ENCODE results near the gene OCIAD1. TPM values are rescaled to one million over a fixed set of nuclear protein-coding genes. Genes with fewer than 3 reads are reported as not detected.

The OCIAD1 gene
- total and polyA plus RNA-seq, 10 of the 15 experiments (the other 5 are each of a cell fraction or from before 2014, with no cell fraction given): 89.1 to 196 (median 136) TPM

- TF ChIP-seq E2F8 (IDR thresholded peaks at IDR 0.05; ENCODE audit: low read depth, partially characterized antibody) (no peak), CREM (IDR thresholded peaks at IDR 0.05; ENCODE audit: low read depth) (no peak), TBL1XR1 (IDR thresholded peaks at IDR 0.05; ENCODE audit: low read depth, low read length) (no peak)
Observed at GRCh38 chr4:48790561-48790960, 40.3 kb upstream of the OCIAD1 start (continued).

- Histone ChIP-seq H3K36me3 (ENCODE audit: control insufficient read depth in 2 of 2, insufficient read depth in 2 of 2, low read length in 1 of 2) (no peaks in the 10 kb centered on the region), H2AFZ (ENCODE audit: control insufficient read depth, low read depth, low read length) (no peak overlapping the region), H3K9ac (ENCODE audit: control insufficient read depth, insufficient read depth, low read length) (no peak overlapping the region), H3K79me2 (ENCODE audit: control insufficient read depth, insufficient read depth, low read length) (no peaks in the 10 kb centered on the region), H3K27ac (ENCODE audit: control insufficient read depth, insufficient read depth) (no peak overlapping the region), H3K9me3 (replicated peaks; ENCODE audit: control insufficient read depth, insufficient read depth, low read length) (no peaks in the 10 kb centered on the region), H4K20me1 (ENCODE audit: control insufficient read depth, insufficient read depth) (no peaks in the 10 kb centered on the region), H3K4me3 (no peak overlapping the region), H3K4me2 (ENCODE audit: control insufficient read depth, insufficient read depth) (no peak overlapping the region), H3K27me3 (replicated peaks in 1 of 2; ENCODE audit: control insufficient read depth in 2 of 2, insufficient read depth in 2 of 2, low read length in 1 of 2) (no peaks in the 10 kb centered on the region), H3K4me1 (ENCODE audit: control insufficient read depth, insufficient read depth, low read length) (peaks cover 21% of the 10 kb centered on the region)
- no peak for ATAC-seq
- intact Hi-C loops (cut with micrococcal nuclease; ENCODE audit: unreplicated experiment) (no loop called here), in situ Hi-C loops (cut with MboI) (no loop called here)
- no peak for FAIRE-seq
- ChIA-PET SMC1A (ENCODE audit: uncharacterized antibody, unreplicated experiment) (no interaction called here), CTCF (interaction anchor here (1.6 to 1.7 kb wide), 2 partner anchors 11 to 13 kb away, joined by 3 to 4 read pairs; no protein-coding TSS in a partner anchor), RAD21 (ENCODE audit: unreplicated experiment) (no interaction called here), POLR2A (interaction anchor here (2.1 kb wide), 1 partner anchor 11 kb away, joined by 7 read pairs; the partner anchor contains the start of gene FRYL)
- DNase-seq (ENCODE audit: low read depth, low spot score): no peak
- no TSS peak for BruUV-seq (replicated peaks)
- no peak for TF ChIP-seq NR2C2 (IDR thresholded peaks at IDR 0.05; ENCODE audit: borderline replicate concordance, control insufficient read depth, insufficient read length, low read depth)
- no peak for TF ChIP-seq NKRF (conservative IDR thresholded peaks at IDR 0.05)
- no peak for TF ChIP-seq USF2 (IDR thresholded peaks at IDR 0.05; ENCODE audit: borderline replicate concordance, low read depth, low read length)
- TF ChIP-seq JUNB (IDR thresholded peaks at IDR 0.05): no peak
- TF ChIP-seq MEF2B (IDR thresholded peaks at IDR 0.05; ENCODE audit: partially characterized antibody, poor library complexity, severe bottlenecking): no peak
- TF ChIP-seq EP300 (IDR thresholded peaks at IDR 0.05; ENCODE audit: borderline replicate concordance in 1 of 2, control insufficient read depth in 1 of 2, low read depth in 2 of 2, low read length in 2 of 2): no peak
- TF ChIP-seq HDAC6 (IDR thresholded peaks at IDR 0.05; ENCODE audit: unreplicated experiment): no peak
- TF ChIP-seq BCL3 (IDR thresholded peaks at IDR 0.05; ENCODE audit: borderline replicate concordance, insufficient read depth, low read depth, low read length, poor library complexity, severe bottlenecking): no peak
- TF ChIP-seq ZNF384 (IDR thresholded peaks at IDR 0.05; ENCODE audit: borderline replicate concordance, low read depth, low read length): no peak
- no peak for TF ChIP-seq CBX3 (IDR thresholded peaks at IDR 0.05; ENCODE audit: borderline replicate concordance, low read depth)
- TF ChIP-seq SP1 (IDR thresholded peaks at IDR 0.05; ENCODE audit: low read depth, low read length): no peak
Observed at GRCh38 chr4:48791313-48791712, 39.6 kb upstream of the OCIAD1 start.

All from GM12878 (cell line).